ENCODE measurements around the gene SLC47A1.
"Not testable (repeated sequence)": the region's sequence is repeated elsewhere in the genome, so short reads cannot be mapped to it uniquely, and the experiment has no call there.

The SLC47A1 gene

GRCh38 chr17:19533718-19534561 lies at the start of gene SLC47A1:
Gene SLC47A1, plus strand, starts transcription at chr17:19533854. Its CDS starts 86 bp downstream, at chr17:19533940.
- no peak for DNase-seq (ENCODE audit: low read depth in 2 of 2, low spot score in 1 of 2)

- no peak for DNase-seq (ENCODE audit: low read depth in 2 of 2, low spot score in 1 of 2)
Observed at GRCh38 chr17:19485800-19486340, 47.8 kb upstream of the SLC47A1 start.

- no peak for DNase-seq (ENCODE audit: low read depth in 2 of 2, low spot score in 1 of 2)
Observed at GRCh38 chr17:19486351-19487023, 47.2 kb upstream of the SLC47A1 start.

GRCh38 chr17:19487024-19487600 lies 46.5 kb upstream of the SLC47A1 start:
- no peak for DNase-seq (ENCODE audit: low read depth in 2 of 2, low spot score in 1 of 2)

GRCh38 chr17:19492141-19492540 lies 41.5 kb upstream of the SLC47A1 start:
- DNase-seq (ENCODE audit: low read depth in 2 of 2, low spot score in 1 of 2): no peak

GRCh38 chr17:19494961-19495806 lies 38.5 kb upstream of the SLC47A1 start:
- no peak for DNase-seq (ENCODE audit: low read depth in 2 of 2, low spot score in 1 of 2)

GRCh38 chr17:19495828-19496528 lies 37.7 kb upstream of the SLC47A1 start:
- DNase-seq (ENCODE audit: low read depth in 2 of 2, low spot score in 1 of 2): no peak

- no peak for DNase-seq (ENCODE audit: low read depth in 2 of 2, low spot score in 1 of 2)
Observed at GRCh38 chr17:19497624-19498023, 36.0 kb upstream of the SLC47A1 start.

GRCh38 chr17:19501219-19501618 lies 32.4 kb upstream of the SLC47A1 start:
- DNase-seq (ENCODE audit: low read depth in 2 of 2, low spot score in 1 of 2): no peak

GRCh38 chr17:19502517-19502916 lies 31.1 kb upstream of the SLC47A1 start:
- peak in 1 of 2 donors; percentile 5 for DNase-seq (ENCODE audit: low read depth in 2 of 2, low spot score in 1 of 2)

- not testable (repeated sequence) for DNase-seq (ENCODE audit: low read depth in 2 of 2, low spot score in 1 of 2)
Observed at GRCh38 chr17:19505561-19505960, 28.1 kb upstream of the SLC47A1 start.

GRCh38 chr17:19507775-19508576 lies 25.7 kb upstream of the SLC47A1 start:
- DNase-seq (ENCODE audit: low read depth in 2 of 2, low spot score in 1 of 2): peak; percentile 61 to 90

- DNase-seq (ENCODE audit: low read depth in 2 of 2, low spot score in 1 of 2): no peak
Observed at GRCh38 chr17:19508577-19508867, 25.1 kb upstream of the SLC47A1 start.

- not testable (repeated sequence) for DNase-seq (ENCODE audit: low read depth in 2 of 2, low spot score in 1 of 2)
Observed at GRCh38 chr17:19509281-19509852, 24.3 kb upstream of the SLC47A1 start.

GRCh38 chr17:19510903-19511302 lies 22.8 kb upstream of the SLC47A1 start:
- no peak for DNase-seq (ENCODE audit: low read depth in 2 of 2, low spot score in 1 of 2)

- peak; percentile 15 to 28 for DNase-seq (ENCODE audit: low read depth in 2 of 2, low spot score in 1 of 2)
Observed at GRCh38 chr17:19513897-19514488, 19.7 kb upstream of the SLC47A1 start.

GRCh38 chr17:19517699-19518098 lies 16.0 kb upstream of the SLC47A1 start:
- no peak for DNase-seq (ENCODE audit: low read depth in 2 of 2, low spot score in 1 of 2)

- DNase-seq (ENCODE audit: low read depth in 2 of 2, low spot score in 1 of 2): not testable (repeated sequence)
Observed at GRCh38 chr17:19519388-19520291, 14.0 kb upstream of the SLC47A1 start.
